Right lobe of liver (tissue), 6 donors: ENCODE results near the gene ARHGAP4. TPM values are rescaled to one million over a fixed set of nuclear protein-coding genes. Genes with fewer than 3 reads are reported as not detected.

Experiments
- ATAC-seq, 4 donors: fragments of 200-7000 bp; cut with Tn5 transposase; one replicate each; pipeline ENCODE4 v1.9.1; 2020; ENCODE audit warnings: mild to moderate bottlenecking in 4 of 4, moderate library complexity in 4 of 4
- DNase-seq, 3 donors: peaks; one replicate each; pipeline ENCODE4 v3.0.0-alpha.2; 2020
- H3K27ac ChIP-seq, 3 donors: fragments of 200-600 bp; one replicate each; pipeline ENCODE4 v1.8.0; 2022
- H3K27me3 ChIP-seq, 2 donors: fragments of 200-600 bp; one replicate each; pipeline ENCODE4 v1.8.0; 2022
- H3K36me3 ChIP-seq, 4 donors: fragments of 200-600 bp; sonication (generic) in 1 of 4; one replicate each; pipeline versions ENCODE4 v1.5.1 to v1.8.0; 2017 to 2022; ENCODE audit warnings: control low read depth in 1 of 4
- H3K4me1 ChIP-seq, 4 donors: fragments of 200-600 bp; sonication (generic) in 1 of 4; one replicate each; pipeline versions ENCODE4 v1.5.1 to v1.8.0; 2017 to 2022; ENCODE audit warnings: control low read depth in 1 of 4
- H3K4me3 ChIP-seq, 3 donors: fragments of 200-600 bp; one replicate each; pipeline ENCODE4 v1.8.0; 2022
- H3K9me3 ChIP-seq, 4 donors: fragments of 200-600 bp; sonication (generic) in 1 of 4; one replicate each; pipeline versions ENCODE4 v1.5.1 to v1.8.0; 2017 to 2022; ENCODE audit warnings: control low read depth in 1 of 4
- CTCF ChIP-seq, 4 donors: fragments of 200-600 bp in 3 of 4; fragments of 450-650 bp in 1 of 4; IDR thresholded peaks; one replicate each; pipeline versions ENCODE4 v1.5.1 to v1.8.0; 2016 to 2022; ENCODE audit warnings: antibody characterized with exemption in 4 of 4, mild to moderate bottlenecking in 2 of 4
- POLR2A ChIP-seq: fragments of 450-650 bp; IDR thresholded peaks from one replicate; pipeline ENCODE4 v1.6.1; 2017; ENCODE audit warnings: antibody characterized with exemption, mild to moderate bottlenecking
- WGBS: methylation state at CpG from one replicate; pipeline ENCODE4 v1.1.6; 2018; ENCODE audit warnings: low coverage, low lambda C conversion rate; ENCODE audit not compliant: insufficient coverage; ENCODE audit errors: missing lambda C conversion rate; 5-methylcytosine and 5-hydroxymethylcytosine counted together
- intact Hi-C, 2 donors: fragments of 100-400 bp; cut with DNase I; formaldehyde crosslinking; loops; one replicate each; pipeline versions ENCODE4 v1.11.2 to v1.14.1; 2022
- total RNA-seq, 6 experiments: library from RNA; depleted of rRNA in 2 of 6; stranded (reverse); fragments of >200 nt in 2 of 6; fragmentation: NEBNext Ultra II Directional in 3 of 6; extraction: Animal tissue kit (Norgen Biotek cat#: 25700) in 3 of 6; gene quantifications; one replicate each; pipeline versions ENCODE4 v1.1.0 to v1.2.4, GENCODE V29; 2016 to 2023
- donor health status: DM: no; HTN: yes; CAD: no.
- donor health status: DM: no; HTN: no; CAD: no.
- donor health status: DM: no; HTN: no; CAD: no.
- donor health status: DM: no; HTN: yes; CAD: no.
- donor health status: DM: no; HTN: yes; CAD: no.

Gene ARHGAP4
- total RNA-seq, 6 experiments from 2014 or later = 5.5 to 11.9 (median 8.7) TPM

- no peak overlapping the region for H3K4me3 ChIP-seq
- no peaks in the 10 kb centered on the region for H3K4me1 ChIP-seq
- peaks cover 0 to 79% (median 29%) of the 10 kb centered on the region in 4 donors for H3K36me3 ChIP-seq
- intact Hi-C loops = loop anchor here in 1 of 2 donors (10.0 kb wide), 1 partner anchor 995 kb away; no protein-coding TSS in a partner anchor
- WGBS = 47% methylated on average over 3 of the region's 15 CpGs
- TF ChIP-seq CTCF (IDR thresholded peaks at IDR 0.05) (no peak), POLR2A (no peak)
- no peak for ATAC-seq
- H3K27me3 ChIP-seq = no peaks in the 10 kb centered on the region
- no peaks in the 10 kb centered on the region for H3K9me3 ChIP-seq
- no peak for DNase-seq
- H3K27ac ChIP-seq = no peak overlapping the region
Measured at GRCh38 chrX:153959649-153960048, 33.6 kb upstream of the ARHGAP4 start.

- Histone ChIP-seq H3K9me3 (no peaks in the 10 kb centered on the region), H3K4me1 (no peaks in the 10 kb centered on the region), H3K4me3 (no peak overlapping the region), H3K27me3 (no peaks in the 10 kb centered on the region), H3K27ac (no peak overlapping the region), H3K36me3 (peaks cover 0 to 83% (median 27%) of the 10 kb centered on the region in 4 donors)
- WGBS = 90% methylated on average over 2 of the region's 14 CpGs
- no peak for DNase-seq
- intact Hi-C loops = loop anchor here in 1 of 2 donors (10.0 kb wide), 1 partner anchor 994 kb away; no protein-coding TSS in a partner anchor
- TF ChIP-seq CTCF (IDR thresholded peaks at IDR 0.05) (no peak), POLR2A (no peak)
- no peak for ATAC-seq
Measured at GRCh38 chrX:153958605-153959004, 32.5 kb upstream of the ARHGAP4 start.

- TF ChIP-seq POLR2A (no peak), CTCF (IDR thresholded peaks at IDR 0.05) (no peak)
- no peaks in the 10 kb centered on the region for H3K9me3 ChIP-seq
- peaks cover 0 to 81% (median 29%) of the 10 kb centered on the region in 4 donors for H3K36me3 ChIP-seq
- H3K4me3 ChIP-seq = no peak overlapping the region
- ATAC-seq (no peak), DNase-seq (no peak)
- no peaks in the 10 kb centered on the region for H3K4me1 ChIP-seq
- intact Hi-C loops = loop anchor here in 1 of 2 donors (10.0 kb wide), 1 partner anchor 992 kb away; no protein-coding TSS in a partner anchor
- no peaks in the 10 kb centered on the region for H3K27me3 ChIP-seq
- 82% methylated on average over 3 of the region's 17 CpGs for WGBS
- no peak overlapping the region for H3K27ac ChIP-seq
Measured at GRCh38 chrX:153957224-153957623, 31.2 kb upstream of the ARHGAP4 start.

GRCh38 chrX:153956044-153956907 lies 30.2 kb upstream of the ARHGAP4 start:
- DNase-seq = no peak
- no peaks in the 10 kb centered on the region for H3K9me3 ChIP-seq

More at GRCh38 chrX:153956044-153956907, 30.2 kb upstream of the ARHGAP4 start:
- no peaks in the 10 kb centered on the region for H3K4me1 ChIP-seq
- no peak overlapping the region for H3K27ac ChIP-seq
- no peak for TF ChIP-seq CTCF (IDR thresholded peaks at IDR 0.05)
- TF ChIP-seq POLR2A = no peak
- peaks cover 0 to 81% (median 27%) of the 10 kb centered on the region in 4 donors for H3K36me3 ChIP-seq
- H3K27me3 ChIP-seq = no peaks in the 10 kb centered on the region
- intact Hi-C loops = loop anchor here in 1 of 2 donors (10.0 kb wide), 1 partner anchor 991 kb away; no protein-coding TSS in a partner anchor
- no peak for ATAC-seq
- WGBS = 97% methylated on average over 5 of the region's 35 CpGs
- H3K4me3 ChIP-seq = no peak overlapping the region
